KG1 (cell line): ENCODE results near the gene MYO6.

Source experiments
- DNase-seq: peaks from one replicate; lab custom pipeline; 2025; lab: John Stamatoyannopoulos, UW

The MYO6 gene

GRCh38 chr6:75946146-75946831 is 197.2 kb downstream of the MYO6 start:
- DNase-seq: no peak

- no peak for DNase-seq
Observed at GRCh38 chr6:75947935-75948334, 198.9 kb downstream of the MYO6 start.

- DNase-seq: no peak
Observed at GRCh38 chr6:75952128-75952527, 203.1 kb downstream of the MYO6 start.

- DNase-seq: no peak
Observed at GRCh38 chr6:75963569-75963968, 214.5 kb downstream of the MYO6 start.

GRCh38 chr6:75968143-75968542 is 219.1 kb downstream of the MYO6 start:
- DNase-seq: no peak
